H1 (cell line): ENCODE measurements around the gene THAP12. TPM values are rescaled to one million over a fixed set of nuclear protein-coding genes. Genes with fewer than 3 reads are reported as not detected.

Source experiments
- CTCF ChIA-PET: fragments of 300-600 bp; sonication (Branson Sonifier 250); formaldehyde crosslinking; loops from one replicate; lab custom pipeline; 2021; ENCODE audit not compliant: partially characterized antibody; lab: Charles Lee
- POLR2A ChIA-PET: fragments of 300-600 bp; sonication (Branson Sonifier 250); formaldehyde crosslinking; loops from one replicate; lab custom pipeline; 2021; ENCODE audit warnings: inconsistent platforms; ENCODE audit not compliant: partially characterized antibody; lab: Charles Lee
- DNase-seq, 2 experiments: peaks; one replicate each; pipeline versions ENCODE4 v3.0.0 to v3.0.0-alpha.2; 2010 to 2022; ENCODE audit warnings: low spot score in 2 of 2, low read depth in 1 of 2, mixed read lengths in 1 of 2
- FAIRE-seq: peaks from 2 replicates; lab custom pipeline; 2011; peaks lifted over from hg19 to GRCh38; lab: Jason Lieb, UNC
- H2AFZ ChIP-seq: 2 replicates; pipeline ENCODE4 v1.8.1; 2012; ENCODE audit warnings: low read length, inconsistent platforms
- H2AK5ac ChIP-seq: 2 replicates; pipeline ENCODE4 v1.6.1; 2013; ENCODE audit warnings: low read depth, low read length
- H2BK120ac ChIP-seq: replicated peaks from 2 replicates; pipeline ENCODE3; 2013; ENCODE audit warnings: low read depth, low read length, inconsistent platforms
- H2BK12ac ChIP-seq: 2 replicates; pipeline ENCODE4 v1.6.1; 2013; ENCODE audit warnings: low read depth, low read length
- H2BK15ac ChIP-seq: 2 replicates; pipeline ENCODE4 v1.6.1; 2013; ENCODE audit warnings: low read length
- H2BK20ac ChIP-seq: 2 replicates; pipeline ENCODE4 v1.6.1; 2013; ENCODE audit warnings: low read length
- H2BK5ac ChIP-seq: 2 replicates; pipeline ENCODE4 v1.6.1; 2013; ENCODE audit warnings: low read depth, low read length
- H3K14ac ChIP-seq: 2 replicates; pipeline ENCODE4 v1.6.1; 2013; ENCODE audit warnings: inconsistent platforms; ENCODE audit not compliant: insufficient read length
- H3K18ac ChIP-seq: 2 replicates; pipeline ENCODE4 v1.6.1; 2013; ENCODE audit warnings: low read length; ENCODE audit errors: extremely low read depth
- H3K23ac ChIP-seq: 2 replicates; pipeline ENCODE4 v1.6.1; 2013; ENCODE audit warnings: inconsistent platforms; ENCODE audit not compliant: insufficient read length
- H3K23me2 ChIP-seq: 2 replicates; pipeline ENCODE4 v1.6.1; 2013; ENCODE audit warnings: low read depth, low read length
- H3K27ac ChIP-seq: 2 replicates; pipeline ENCODE4 v1.6.1; 2011; ENCODE audit warnings: low read depth, low read length, inconsistent platforms
- H3K27me3 ChIP-seq, 4 experiments: replicated peaks in 1 of 4; 1 replicate in 1 of 4; 2 replicates in 3 of 4; pipeline versions ENCODE4 v1.6.1 to v1.8.1; 2011 to 2013; ENCODE audit warnings: low read length in 3 of 4, mild to moderate bottlenecking in 3 of 4, inconsistent platforms in 2 of 4, mixed read lengths in 2 of 4, moderate library complexity in 1 of 4; ENCODE audit not compliant: control insufficient read depth in 3 of 4, insufficient read depth in 3 of 4; ENCODE audit errors: extremely low read depth in 1 of 4
- H3K36me3 ChIP-seq, 4 experiments: 2 replicates each; pipeline versions ENCODE4 v1.6.1 to v1.8.1; 2011 to 2013; ENCODE audit warnings: mild to moderate bottlenecking in 4 of 4, low read length in 3 of 4, moderate library complexity in 2 of 4, control low read depth in 1 of 4, inconsistent platforms in 1 of 4; ENCODE audit not compliant: insufficient read depth in 4 of 4, control insufficient read depth in 2 of 4
- H3K4ac ChIP-seq: replicated peaks from 2 replicates; pipeline ENCODE3; 2013; ENCODE audit warnings: low read length, low read depth, mixed read lengths, inconsistent platforms; ENCODE audit not compliant: insufficient read length
- H3K4me1 ChIP-seq, 4 experiments: replicated peaks in 1 of 4; 1 replicate in 1 of 4; 2 replicates in 3 of 4; pipeline versions ENCODE4 v1.6.1 to v1.8.1; 2011 to 2013; ENCODE audit warnings: low read length in 3 of 4, inconsistent platforms in 2 of 4, mixed read lengths in 1 of 4; ENCODE audit not compliant: insufficient read depth in 4 of 4, control insufficient read depth in 3 of 4
- H3K4me2 ChIP-seq, 2 experiments: 2 replicates each; pipeline versions ENCODE4 v1.6.1 to v1.8.1; 2011 to 2013; ENCODE audit warnings: low read depth in 2 of 2, low read length in 2 of 2, control low read depth in 1 of 2, inconsistent platforms in 1 of 2, mild to moderate bottlenecking in 1 of 2; ENCODE audit not compliant: insufficient read depth in 1 of 2
- H3K4me3 ChIP-seq, 4 experiments: fragments of 200-600, 300-600 bp in 1 of 4; sonication (generic), shearing (Covaris generic), sonication (Bioruptor Twin) in 1 of 4; 2 replicates each; pipeline versions ENCODE4 v1.5.1 to v1.8.1; 2011 to 2016; ENCODE audit warnings: low read length in 4 of 4, low read depth in 3 of 4, control low read depth in 2 of 4, inconsistent platforms in 2 of 4, mild to moderate bottlenecking in 2 of 4, mixed read lengths in 1 of 4, moderate library complexity in 1 of 4; ENCODE audit not compliant: insufficient read depth in 2 of 4; ENCODE audit errors: extremely low read depth in 1 of 4
- H3K56ac ChIP-seq: replicated peaks from 2 replicates; pipeline ENCODE3; 2013; ENCODE audit warnings: low read depth, mild to moderate bottlenecking, mixed read lengths, low read length, inconsistent platforms; ENCODE audit not compliant: insufficient read length
- H3K79me1 ChIP-seq: 2 replicates; pipeline ENCODE4 v1.6.1; 2013; ENCODE audit warnings: low read depth, low read length, control low read depth
- H3K79me2 ChIP-seq, 2 experiments: 2 replicates each; pipeline versions ENCODE4 v1.6.1 to v1.8.1; 2012 to 2013; ENCODE audit warnings: low read length in 2 of 2, mild to moderate bottlenecking in 2 of 2, inconsistent platforms in 1 of 2; ENCODE audit not compliant: insufficient read depth in 2 of 2, control insufficient read depth in 1 of 2
- H3K9ac ChIP-seq, 4 experiments: replicated peaks in 1 of 4; 1 replicate in 1 of 4; 2 replicates in 3 of 4; pipeline versions ENCODE4 v1.6.1 to v1.8.1; 2011 to 2013; ENCODE audit warnings: low read depth in 3 of 4, low read length in 3 of 4, control low read depth in 2 of 4, mild to moderate bottlenecking in 2 of 4, moderate library complexity in 2 of 4, inconsistent platforms in 1 of 4; ENCODE audit errors: extremely low read depth in 1 of 4
- H3K9me3 ChIP-seq, 2 experiments: 2 replicates each; pipeline versions ENCODE4 v1.6.1 to v1.8.1; 2012 to 2013; ENCODE audit warnings: mild to moderate bottlenecking in 2 of 2, moderate library complexity in 2 of 2, control low read depth in 1 of 2, inconsistent platforms in 1 of 2, low read depth in 1 of 2, low read length in 1 of 2, mixed read lengths in 1 of 2; ENCODE audit not compliant: insufficient read depth in 2 of 2
- H4K20me1 ChIP-seq, 2 experiments: replicated peaks in 1 of 2; 2 replicates each; pipeline versions ENCODE3 to v1.8.1; 2011 to 2013; ENCODE audit warnings: inconsistent platforms in 2 of 2, low read length in 2 of 2, mild to moderate bottlenecking in 1 of 2; ENCODE audit not compliant: insufficient read depth in 2 of 2, control insufficient read depth in 1 of 2
- H4K5ac ChIP-seq: 2 replicates; pipeline ENCODE4 v1.6.1; 2013; ENCODE audit warnings: low read length, low read depth, mixed read lengths, inconsistent platforms; ENCODE audit not compliant: insufficient read length
- H4K8ac ChIP-seq: 2 replicates; pipeline ENCODE4 v1.8.0; 2013; ENCODE audit warnings: mild to moderate bottlenecking, moderate library complexity, low read length, inconsistent platforms; ENCODE audit not compliant: insufficient read depth; ENCODE audit errors: extremely low read depth
- H4K91ac ChIP-seq: replicated peaks from 2 replicates; pipeline ENCODE3; 2013; ENCODE audit warnings: low read length, mixed read lengths, inconsistent platforms; ENCODE audit not compliant: insufficient read length
- CREB1 ChIP-seq: IDR thresholded peaks from 2 replicates; pipeline ENCODE4 v1.6.1; 2012; ENCODE audit warnings: inconsistent platforms
- CTBP2 ChIP-seq: IDR thresholded peaks from 2 replicates; pipeline ENCODE4 v1.7.0; 2011; ENCODE audit warnings: borderline replicate concordance, mild to moderate bottlenecking, moderate library complexity, mixed read lengths, low read length; ENCODE audit not compliant: insufficient read depth, insufficient read length
- KDM4A ChIP-seq: IDR thresholded peaks from one replicate; pipeline ENCODE4 v1.7.1; 2012; ENCODE audit warnings: low read depth, mild to moderate bottlenecking, moderate library complexity, low read length, inconsistent platforms; ENCODE audit not compliant: severe bottlenecking
- POLR2A ChIP-seq, 2 experiments: IDR thresholded peaks; 1 replicate in 1 of 2; 2 replicates in 1 of 2; pipeline ENCODE4 v1.6.1; 2011; ENCODE audit warnings: low read depth in 2 of 2, low read length in 2 of 2, mild to moderate bottlenecking in 2 of 2; ENCODE audit errors: control extremely low read depth in 1 of 2
- RFX5 ChIP-seq: IDR thresholded peaks from 2 replicates; pipeline ENCODE4 v1.6.1; 2011; ENCODE audit warnings: low read depth, low read length, improper control_type of control experiment, borderline replicate concordance
- SIRT6 ChIP-seq: IDR thresholded peaks from one replicate; pipeline ENCODE4 v1.7.1; 2012; ENCODE audit warnings: low read length, inconsistent platforms
- SP4 ChIP-seq: IDR thresholded peaks from 2 replicates; pipeline ENCODE4 v1.6.1; 2012; ENCODE audit warnings: low read length, inconsistent platforms
- SRF ChIP-seq: IDR thresholded peaks from 2 replicates; pipeline ENCODE4 v1.6.1; 2011; ENCODE audit warnings: mild to moderate bottlenecking, low read depth, low read length, moderate library complexity
- WGBS, 2 experiments: shearing (Covaris generic) in 1 of 2; methylation state at CpG; one replicate each; pipeline versions ENCODE4 v1.1.6 to v1.1.7; 2013 to 2015; ENCODE audit warnings: low lambda C conversion rate in 2 of 2, mixed read lengths in 2 of 2, inconsistent platforms in 1 of 2, low coverage in 1 of 2, missing lambda C conversion rate in 1 of 2; ENCODE audit not compliant: insufficient replicate concordance in 2 of 2, insufficient coverage in 1 of 2, insufficient read length in 1 of 2; ENCODE audit errors: extremely low coverage in 1 of 2, missing lambda C conversion rate in 1 of 2; 5-methylcytosine and 5-hydroxymethylcytosine counted together
- polyA plus RNA-seq, 7 experiments: library from polyadenylated mRNA; depleted of rRNA in 3 of 7; stranded (reverse) in 5 of 7; unstranded in 2 of 7; fragments of >200 nt in 5 of 7; fragments of 200-250 nt in 2 of 7; gene quantifications; 1 replicate in 5 of 7; 2 replicates in 1 of 7; 4 replicates in 1 of 7; pipeline versions ENCODE4 v1.2.1 to v1.2.3, GENCODE V29; 2011 to 2013; ENCODE audit warnings: missing spikeins in 2 of 7, mixed read lengths in 2 of 7
- total RNA-seq: library from RNA; stranded (reverse); fragmentation: NEBNext Ultra II Directional; extraction: Animal tissue kit (Norgen Biotek cat#: 25700); gene quantifications from 2 replicates; pipeline ENCODE4 v1.2.1, GENCODE V29; 2021
- TF ChIP-seq, protein P1 (sequence below): IDR thresholded peaks from 2 replicates; pipeline ENCODE4 v1.6.1; 2011; ENCODE audit warnings: low read length, improper control_type of control experiment

The THAP12 gene
- total and polyA plus RNA-seq, 2 of the 8 experiments (the other 6 are each of a cell fraction or from before 2014, with no cell fraction given) = 12.0 to 39.9 TPM

DNA sequence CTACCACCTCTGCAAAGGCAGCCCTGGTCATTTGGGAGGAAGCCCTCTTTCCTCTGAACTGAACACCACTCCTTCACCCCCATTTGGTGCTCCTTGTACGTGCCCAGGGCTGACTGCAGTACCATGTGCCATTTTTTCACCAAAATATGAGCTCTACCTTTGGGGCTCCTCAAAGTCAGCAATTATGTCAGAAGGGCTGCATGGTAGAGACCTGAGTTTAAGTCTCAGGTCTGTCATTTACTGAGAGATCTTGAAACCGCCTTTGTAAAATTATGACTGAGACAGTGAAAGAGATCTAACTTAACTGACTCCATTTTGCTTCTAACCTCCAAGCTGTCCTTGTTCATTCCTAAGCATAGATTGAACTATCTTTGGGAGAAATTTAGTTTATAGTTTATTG lies 58.0 kb downstream of the THAP12 start:
- POLR2A ChIA-PET = interaction anchor here (0.6 to 1.0 kb wide), 3 partner anchors 15 to 116 kb away, joined by 3 to 4 read pairs (median 3); no protein-coding TSS in a partner anchor
- Histone ChIP-seq H3K56ac (no peak overlapping the region), H4K5ac (no peak overlapping the region), H3K4me2 (peak overlapping the region in 1 of 2 experiments; percentile 80; a peak in 1 of 4 replicates), H3K4ac (no peak overlapping the region), H2AK5ac (no peak overlapping the region), H3K4me3 (peak overlapping the region in 1 of 4 experiments; percentile 63; a peak in 2 of 8 replicates), H3K23ac (no peak overlapping the region), H3K23me2 (peaks cover 6% of the 10 kb centered on the region; the same call in 1 of the 2 replicates), H2BK120ac (no peak overlapping the region), H3K18ac (no peak overlapping the region), H3K9me3 (no peaks in the 10 kb centered on the region), H4K8ac (no peak overlapping the region)
- FAIRE-seq = no peak
- WGBS, 2 experiments = 83% methylated on average over 2 of the region's 2 CpGs; no CpG with 5 or more reads in 1 of the 2 experiments
- TF ChIP-seq POLR2A (IDR thresholded peaks at IDR 0.05; ENCODE audit: control extremely low read depth in 1 of 2, low read depth in 2 of 2, low read length in 2 of 2) = no peak
- no peak for TF ChIP-seq RFX5
- no peak for TF ChIP-seq SP4
- TF ChIP-seq CREB1 = no peak
- TF ChIP-seq, protein P1, sequence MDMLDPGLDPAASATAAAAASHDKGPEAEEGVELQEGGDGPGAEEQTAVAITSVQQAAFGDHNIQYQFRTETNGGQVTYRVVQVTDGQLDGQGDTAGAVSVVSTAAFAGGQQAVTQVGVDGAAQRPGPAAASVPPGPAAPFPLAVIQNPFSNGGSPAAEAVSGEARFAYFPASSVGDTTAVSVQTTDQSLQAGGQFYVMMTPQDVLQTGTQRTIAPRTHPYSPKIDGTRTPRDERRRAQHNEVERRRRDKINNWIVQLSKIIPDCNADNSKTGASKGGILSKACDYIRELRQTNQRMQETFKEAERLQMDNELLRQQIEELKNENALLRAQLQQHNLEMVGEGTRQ = no peak
- no peak for TF ChIP-seq SIRT6
- no peak for TF ChIP-seq CTBP2
- TF ChIP-seq SRF = no peak
- TF ChIP-seq KDM4A = no peak
- TF ChIP-seq, all 59 proteins: peak for 0
- H3K36me3 ChIP-seq = no peaks in the 10 kb centered on the region
- H2BK20ac ChIP-seq = no peak overlapping the region
- no peak overlapping the region for H3K9ac ChIP-seq
- no peak overlapping the region for H2BK12ac ChIP-seq
- H3K4me1 ChIP-seq = peaks cover 0 to 8% (median 5%) of the 10 kb centered on the region in 4 experiments; a peak in 4 of 7 replicates
- H3K14ac ChIP-seq = no peak overlapping the region
- H3K79me2 ChIP-seq = no peaks in the 10 kb centered on the region
- H4K20me1 ChIP-seq = peaks cover 0 to 2% of the 10 kb centered on the region in 2 experiments
- peaks cover 8 to 32% (median 29%) of the 10 kb centered on the region in 4 experiments for H3K27me3 ChIP-seq
- no peak overlapping the region for H2BK5ac ChIP-seq
- no peak overlapping the region for H4K91ac ChIP-seq
- DNase-seq = no peak
- H3K79me1 ChIP-seq = no peaks in the 10 kb centered on the region
- no peak overlapping the region for H3K27ac ChIP-seq
- no peak overlapping the region for H2AFZ ChIP-seq
- CTCF ChIA-PET = interaction anchor here (0.6 to 18.7 kb wide), 9 partner anchors 13 to 426 kb away, joined by 3 to 252 read pairs (median 3); partner anchors contain the start of gene WNT11
- 0 out of 2 replicates have a peak overlapping the region, but pooled peaks have one; percentile 51 for H2BK15ac ChIP-seq
